NB4 (cell line): ENCODE results near the gene RPEL1.

ENCODE experiments used
- MYC ChIP-seq: IDR thresholded peaks from 2 replicates; pipeline ENCODE4 v1.6.1; 2011; ENCODE audit warnings: low read depth, low read length
- POLR2A ChIP-seq: IDR thresholded peaks from 2 replicates; pipeline ENCODE4 v1.6.1; 2011; ENCODE audit warnings: mild to moderate bottlenecking; ENCODE audit not compliant: insufficient read length; ENCODE audit errors: extremely low read depth
- TF ChIP-seq, protein P1 (sequence below): IDR thresholded peaks from one replicate; pipeline ENCODE4 v1.5.1; 2012; ENCODE audit warnings: low read depth, low read length
- TF ChIP-seq, protein P2 (sequence below): IDR thresholded peaks from 2 replicates; pipeline ENCODE4 v1.6.1; 2011; ENCODE audit warnings: low read depth, low read length

DNA sequence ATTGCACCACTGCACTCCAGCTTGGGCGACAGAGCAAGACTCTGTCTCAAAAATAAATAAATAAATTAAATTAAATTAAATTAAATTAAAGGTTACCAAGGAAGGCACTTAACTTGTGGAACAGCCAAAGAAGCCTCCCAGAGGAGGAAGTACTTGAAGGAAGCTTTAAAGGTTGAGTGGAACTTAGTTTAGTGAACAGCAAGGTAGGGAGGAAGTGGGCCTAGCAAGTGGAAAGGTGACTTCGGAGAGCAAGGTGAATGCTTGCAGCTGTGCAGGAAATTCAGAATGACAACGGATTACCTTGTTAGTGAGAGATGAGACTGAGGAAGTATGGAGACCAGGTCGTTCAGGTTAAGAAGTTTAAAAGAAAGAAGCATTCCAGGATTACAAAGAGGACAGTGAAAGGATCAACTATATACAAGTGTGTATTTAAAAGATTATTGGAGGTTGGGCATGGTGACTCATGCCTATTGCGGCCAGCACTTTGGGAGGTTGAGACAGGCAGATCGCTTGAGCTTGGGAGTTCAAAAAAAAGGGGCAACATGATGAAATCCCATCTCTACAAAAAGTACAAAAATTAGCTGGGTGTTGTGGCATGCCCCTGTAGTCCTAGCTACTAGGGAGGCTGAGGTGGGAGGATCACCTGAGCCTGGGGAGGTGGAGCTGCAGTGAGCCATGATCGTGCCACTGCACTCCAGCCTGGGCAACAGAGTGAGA is 12.8 kb upstream of the RPEL1 start:
- TF ChIP-seq, protein P1, sequence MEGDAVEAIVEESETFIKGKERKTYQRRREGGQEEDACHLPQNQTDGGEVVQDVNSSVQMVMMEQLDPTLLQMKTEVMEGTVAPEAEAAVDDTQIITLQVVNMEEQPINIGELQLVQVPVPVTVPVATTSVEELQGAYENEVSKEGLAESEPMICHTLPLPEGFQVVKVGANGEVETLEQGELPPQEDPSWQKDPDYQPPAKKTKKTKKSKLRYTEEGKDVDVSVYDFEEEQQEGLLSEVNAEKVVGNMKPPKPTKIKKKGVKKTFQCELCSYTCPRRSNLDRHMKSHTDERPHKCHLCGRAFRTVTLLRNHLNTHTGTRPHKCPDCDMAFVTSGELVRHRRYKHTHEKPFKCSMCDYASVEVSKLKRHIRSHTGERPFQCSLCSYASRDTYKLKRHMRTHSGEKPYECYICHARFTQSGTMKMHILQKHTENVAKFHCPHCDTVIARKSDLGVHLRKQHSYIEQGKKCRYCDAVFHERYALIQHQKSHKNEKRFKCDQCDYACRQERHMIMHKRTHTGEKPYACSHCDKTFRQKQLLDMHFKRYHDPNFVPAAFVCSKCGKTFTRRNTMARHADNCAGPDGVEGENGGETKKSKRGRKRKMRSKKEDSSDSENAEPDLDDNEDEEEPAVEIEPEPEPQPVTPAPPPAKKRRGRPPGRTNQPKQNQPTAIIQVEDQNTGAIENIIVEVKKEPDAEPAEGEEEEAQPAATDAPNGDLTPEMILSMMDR: no peak
- TF ChIP-seq POLR2A (no peak), MYC (no peak)
- TF ChIP-seq, protein P2, sequence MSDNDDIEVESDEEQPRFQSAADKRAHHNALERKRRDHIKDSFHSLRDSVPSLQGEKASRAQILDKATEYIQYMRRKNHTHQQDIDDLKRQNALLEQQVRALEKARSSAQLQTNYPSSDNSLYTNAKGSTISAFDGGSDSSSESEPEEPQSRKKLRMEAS: no peak
